ENCODE measurements around the gene SMIM22. TPM values are rescaled to one million over a fixed set of nuclear protein-coding genes. Genes with fewer than 3 reads are reported as not detected.

SMIM22 gene
- total and polyA plus RNA-seq, 2 of the 8 experiments (the other 6 are each of a cell fraction or from before 2014, with no cell fraction given) = not detected

DNA sequence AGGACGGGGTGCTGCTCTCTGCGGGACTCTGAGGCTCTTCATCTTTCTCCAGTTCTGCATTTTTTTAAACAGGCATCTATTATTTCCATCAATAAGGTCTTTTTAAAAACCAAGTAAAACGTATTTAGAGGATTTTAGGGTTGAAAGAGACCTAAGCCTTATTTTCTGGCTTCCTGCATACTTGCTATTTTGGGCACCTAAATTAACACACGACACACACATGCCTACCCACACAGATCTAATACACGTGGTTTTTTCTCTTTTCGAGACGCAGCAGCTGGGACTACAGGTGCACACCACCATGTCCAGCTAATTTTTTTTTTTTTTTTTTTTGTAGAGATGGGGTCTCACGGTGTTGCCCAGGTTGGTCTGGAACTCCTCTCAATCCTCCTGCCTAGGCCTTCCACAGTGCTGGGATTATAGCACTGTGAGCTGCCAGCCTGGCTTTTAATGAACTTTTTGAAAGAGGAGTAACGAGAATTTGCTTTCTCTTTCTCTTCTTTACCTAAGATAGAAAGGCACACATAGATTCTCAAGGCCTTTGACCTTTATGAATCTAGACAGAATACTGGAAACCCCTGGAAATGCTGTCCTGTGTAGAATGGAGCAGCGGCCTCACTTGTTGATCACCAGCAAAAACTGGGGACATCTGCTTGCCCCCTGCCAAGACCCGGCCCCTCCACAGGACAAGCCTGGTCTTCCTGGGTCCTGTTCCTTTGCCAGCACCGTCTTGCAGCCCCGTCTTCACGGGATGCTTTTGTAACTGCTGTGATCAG lies 47.1 kb upstream of the SMIM22 start:
- no peak overlapping the region for H4K8ac ChIP-seq (ENCODE audit: extremely low read depth, insufficient read depth, low read length)
- no peak for TF ChIP-seq NRF1 (IDR thresholded peaks at IDR 0.05; ENCODE audit: low read depth, low read length)
- no peak for TF ChIP-seq POU5F1 (IDR thresholded peaks at IDR 0.05; ENCODE audit: low read depth, low read length)
- no peak for TF ChIP-seq PHF8 (conservative IDR thresholded peaks at IDR 0.05; ENCODE audit: low read depth, low read length)
- H3K4ac ChIP-seq (replicated peaks; ENCODE audit: insufficient read length, low read depth, low read length) = no peak overlapping the region
- FAIRE-seq (no peak), DNase-seq (ENCODE audit: low read depth in 1 of 2, low spot score in 2 of 2) (no peak)
- no peak overlapping the region for H2BK20ac ChIP-seq (ENCODE audit: low read length)
- no peak overlapping the region for H3K23ac ChIP-seq (ENCODE audit: insufficient read length)
- no peak overlapping the region for H3K9ac ChIP-seq (replicated peaks in 1 of 4; ENCODE audit: extremely low read depth in 1 of 4, low read depth in 3 of 4, low read length in 3 of 4)
- POLR2A ChIA-PET (ENCODE audit: partially characterized antibody) = interaction anchor here (0.8 to 3.2 kb wide), 5 partner anchors 10 to 21 kb away, joined by 3 to 30 read pairs (median 4); partner anchors contain the start of genes ANKS3 and DNAAF8
- H2AK5ac ChIP-seq (ENCODE audit: low read depth, low read length) = no peak overlapping the region
- no peak overlapping the region for H3K56ac ChIP-seq (replicated peaks; ENCODE audit: insufficient read length, low read depth, low read length)
- H3K4me3 ChIP-seq (ENCODE audit: extremely low read depth in 1 of 4, insufficient read depth in 2 of 4, low read depth in 3 of 4, low read length in 4 of 4) = no peak overlapping the region
- no peak overlapping the region for H3K4me2 ChIP-seq (ENCODE audit: insufficient read depth in 1 of 2, low read depth in 2 of 2, low read length in 2 of 2)
- H2BK120ac ChIP-seq (replicated peaks; ENCODE audit: low read depth, low read length) = no peak overlapping the region
- H2BK15ac ChIP-seq (ENCODE audit: low read length) = no peak overlapping the region
- WGBS, 2 experiments (ENCODE audit: extremely low coverage in 1 of 2, insufficient coverage in 1 of 2, insufficient read length in 1 of 2, insufficient replicate concordance in 2 of 2, low coverage in 1 of 2, low lambda C conversion rate in 2 of 2, missing lambda C conversion rate in 1 of 2) = 94% methylated on average over 14 of the region's 14 CpGs; no CpG with 5 or more reads in 1 of the 2 experiments
- H4K20me1 ChIP-seq (replicated peaks in 1 of 2; ENCODE audit: control insufficient read depth in 1 of 2, insufficient read depth in 2 of 2, low read length in 2 of 2) = no peaks in the 10 kb centered on the region
- CTCF ChIA-PET (ENCODE audit: partially characterized antibody) = interaction anchor here (1.6 kb wide), 1 partner anchor 12 kb away, joined by 6 read pairs; no protein-coding TSS in a partner anchor
- H3K36me3 ChIP-seq (ENCODE audit: control insufficient read depth in 2 of 4, insufficient read depth in 4 of 4, low read length in 3 of 4) = peaks cover 2 to 16% (median 12%) of the 10 kb centered on the region in 4 experiments; a peak in 6 of 8 replicates
- H4K91ac ChIP-seq (replicated peaks; ENCODE audit: insufficient read length, low read length) = no peak overlapping the region
- no peak overlapping the region for H3K27ac ChIP-seq (ENCODE audit: low read depth, low read length)
- no peak overlapping the region for H3K18ac ChIP-seq (ENCODE audit: extremely low read depth, low read length)
- no peaks in the 10 kb centered on the region for H3K9me3 ChIP-seq (ENCODE audit: insufficient read depth in 2 of 2, low read depth in 1 of 2, low read length in 1 of 2)
- no peak overlapping the region for H2BK5ac ChIP-seq (ENCODE audit: low read depth, low read length)
- no peaks in the 10 kb centered on the region for H3K23me2 ChIP-seq (ENCODE audit: low read depth, low read length)
- H3K14ac ChIP-seq (ENCODE audit: insufficient read length) = no peak overlapping the region
- no peaks in the 10 kb centered on the region for H3K27me3 ChIP-seq (replicated peaks in 1 of 4; ENCODE audit: control insufficient read depth in 3 of 4, extremely low read depth in 1 of 4, insufficient read depth in 3 of 4, low read length in 3 of 4)
- no peaks in the 10 kb centered on the region for H3K79me1 ChIP-seq (ENCODE audit: low read depth, low read length)
- H2AFZ ChIP-seq (ENCODE audit: low read length) = no peak overlapping the region
- no peak overlapping the region for H4K5ac ChIP-seq (ENCODE audit: insufficient read length, low read depth, low read length)
- H2BK12ac ChIP-seq (ENCODE audit: low read depth, low read length) = no peak overlapping the region
- H3K79me2 ChIP-seq (ENCODE audit: control insufficient read depth in 1 of 2, insufficient read depth in 2 of 2, low read length in 2 of 2) = no peaks in the 10 kb centered on the region
- H3K4me1 ChIP-seq (replicated peaks in 1 of 4; ENCODE audit: control insufficient read depth in 3 of 4, insufficient read depth in 4 of 4, low read length in 3 of 4) = peaks cover 0 to 8% (median 4%) of the 10 kb centered on the region in 4 experiments; a peak in 6 of 7 replicates

All from H1 (cell line).